Measurements from ENCODE around the gene PDHA1. TPM values are rescaled to one million over a fixed set of nuclear protein-coding genes. Genes with fewer than 3 reads are reported as not detected.

Gene PDHA1
- total RNA-seq, 1 donor from 2014 or later, result 147 TPM

GRCh38 chrX:19392703-19393102, 49.0 kb downstream of the PDHA1 start:
- Histone ChIP-seq H3K36me3 (no peaks in the 10 kb centered on the region), H3K4me2 (no peak overlapping the region), H3F3A (ENCODE audit: low read depth) (no peaks in the 10 kb centered on the region), H3K9me3 (ENCODE audit: low read depth) (no peaks in the 10 kb centered on the region), H3K4me1 (no peaks in the 10 kb centered on the region), H3K9ac (no peak overlapping the region), H3K27ac (no peak overlapping the region), H4K20me1 (ENCODE audit: low read depth) (no peaks in the 10 kb centered on the region), H3K79me2 (ENCODE audit: low read depth) (no peaks in the 10 kb centered on the region), H3K27me3 (no peaks in the 10 kb centered on the region), H2AFZ (replicated peaks) (no peak overlapping the region), H3K4me3 (no peak overlapping the region)
- no peak for DNase-seq (ENCODE audit: low spot score)
- TF ChIP-seq EZH2phosphoT487 (IDR thresholded peaks at IDR 0.05) (no peak), EZH2 (IDR thresholded peaks at IDR 0.05) (no peak), CTCF (IDR thresholded peaks at IDR 0.05) (no peak)
- no peak overlapping the region for H3K27ac Mint-ChIP-seq
- no peaks in the 10 kb centered on the region for H3K4me1 Mint-ChIP-seq
- H3K27me3 Mint-ChIP-seq (ENCODE audit: insufficient read depth, low read depth), result no peaks in the 10 kb centered on the region
- H3K4me3 Mint-ChIP-seq, result no peak overlapping the region
- H3K36me3 Mint-ChIP-seq, result no peaks in the 10 kb centered on the region
- H3K9me3 Mint-ChIP-seq, result peaks cover 4% of the 10 kb centered on the region

- Mint-ChIP-seq H3K27me3 (ENCODE audit: insufficient read depth, low read depth) (no peaks in the 10 kb centered on the region), H3K9me3 (peaks cover 2% of the 10 kb centered on the region), H3K36me3 (no peaks in the 10 kb centered on the region), H3K4me3 (no peak overlapping the region), H3K27ac (no peak overlapping the region), H3K4me1 (no peaks in the 10 kb centered on the region)
- no peaks in the 10 kb centered on the region for H3K9me3 ChIP-seq (ENCODE audit: low read depth)
- no peaks in the 10 kb centered on the region for H3F3A ChIP-seq (ENCODE audit: low read depth)
- H3K4me2 ChIP-seq, result no peak overlapping the region
- no peaks in the 10 kb centered on the region for H3K4me1 ChIP-seq
- H3K79me2 ChIP-seq (ENCODE audit: low read depth), result no peaks in the 10 kb centered on the region
- no peak overlapping the region for H2AFZ ChIP-seq (replicated peaks)
- no peak overlapping the region for H3K9ac ChIP-seq
- H3K4me3 ChIP-seq, result no peak overlapping the region
- H3K36me3 ChIP-seq, result no peaks in the 10 kb centered on the region
- no peaks in the 10 kb centered on the region for H4K20me1 ChIP-seq (ENCODE audit: low read depth)
- no peak for DNase-seq (ENCODE audit: low spot score)
- no peak overlapping the region for H3K27ac ChIP-seq
- TF ChIP-seq EZH2phosphoT487 (IDR thresholded peaks at IDR 0.05), result no peak
- H3K27me3 ChIP-seq, result no peaks in the 10 kb centered on the region
Observed at GRCh38 chrX:19403696-19404095, 60.0 kb downstream of the PDHA1 start.

GRCh38 chrX:19410259-19410658, 66.5 kb downstream of the PDHA1 start:
- Histone ChIP-seq H3K4me1 (no peaks in the 10 kb centered on the region), H3K27me3 (no peaks in the 10 kb centered on the region), H3K36me3 (no peaks in the 10 kb centered on the region), H2AFZ (replicated peaks) (no peak overlapping the region), H3K79me2 (ENCODE audit: low read depth) (no peaks in the 10 kb centered on the region), H3K9me3 (ENCODE audit: low read depth) (no peaks in the 10 kb centered on the region), H3K9ac (no peak overlapping the region), H3K4me3 (no peak overlapping the region), H3K4me2 (no peak overlapping the region), H4K20me1 (ENCODE audit: low read depth) (no peaks in the 10 kb centered on the region), H3K27ac (no peak overlapping the region), H3F3A (ENCODE audit: low read depth) (no peaks in the 10 kb centered on the region)
- Mint-ChIP-seq H3K27ac (no peak overlapping the region), H3K9me3 (peaks cover 11% of the 10 kb centered on the region), H3K4me3 (no peak overlapping the region), H3K36me3 (no peaks in the 10 kb centered on the region), H3K27me3 (ENCODE audit: insufficient read depth, low read depth) (peaks cover 2% of the 10 kb centered on the region), H3K4me1 (no peaks in the 10 kb centered on the region)
- no peak for DNase-seq (ENCODE audit: low spot score)
- TF ChIP-seq EZH2phosphoT487 (IDR thresholded peaks at IDR 0.05) (no peak), EZH2 (IDR thresholded peaks at IDR 0.05) (no peak), CTCF (IDR thresholded peaks at IDR 0.05) (no peak)

Small RNAs within 50 kb of the gene (small RNA-seq; reads per million reads assigned to genes)
- gene RF00019, result not detected

Other genes with a start within 250 kb of the PDHA1 start
- gene ADGRG2, start 221.5 kb upstream of the PDHA1 start, total RNA-seq (ENCODE audit: low replicate concordance), result 0.43 and 0.80 TPM in 2 replicates
- gene MAP3K15, start 171.6 kb downstream of the PDHA1 start, total RNA-seq (ENCODE audit: low replicate concordance), result 1.1 and 2.0 TPM in 2 replicates

All from neural progenitor cell (in vitro differentiated cells).